ENCODE measurements around the gene PABPN1L.

PABPN1L gene

DNA sequence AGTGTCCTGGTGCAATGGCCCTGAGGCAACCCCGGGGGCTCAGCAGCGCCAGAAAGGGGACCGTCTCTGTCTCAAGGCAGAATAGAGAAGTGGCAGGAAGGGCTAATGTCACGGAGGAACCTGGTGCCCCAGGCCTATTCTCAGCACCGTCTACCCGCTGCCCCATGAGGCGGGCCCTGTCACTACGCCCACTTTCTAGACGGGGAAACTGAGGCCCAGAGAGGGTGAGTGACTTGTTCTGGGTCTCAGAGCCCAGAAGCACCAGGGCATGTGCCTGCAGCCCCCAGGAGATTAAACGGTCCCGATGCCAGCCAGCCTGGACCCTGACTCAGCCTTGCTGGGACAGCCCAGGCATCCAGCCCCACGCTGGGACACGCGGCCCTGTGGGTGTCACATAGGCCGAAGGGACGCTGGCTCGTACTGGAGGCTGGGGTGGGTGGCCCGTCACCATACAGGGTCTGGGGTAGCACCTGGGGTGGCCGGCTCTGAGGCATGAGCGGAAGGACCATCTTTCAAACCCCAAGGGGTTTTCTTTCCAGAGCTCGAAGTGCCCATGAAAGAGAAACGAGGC is 40.2 kb upstream of the PABPN1L start:
- TF ChIP-seq, protein P1, sequence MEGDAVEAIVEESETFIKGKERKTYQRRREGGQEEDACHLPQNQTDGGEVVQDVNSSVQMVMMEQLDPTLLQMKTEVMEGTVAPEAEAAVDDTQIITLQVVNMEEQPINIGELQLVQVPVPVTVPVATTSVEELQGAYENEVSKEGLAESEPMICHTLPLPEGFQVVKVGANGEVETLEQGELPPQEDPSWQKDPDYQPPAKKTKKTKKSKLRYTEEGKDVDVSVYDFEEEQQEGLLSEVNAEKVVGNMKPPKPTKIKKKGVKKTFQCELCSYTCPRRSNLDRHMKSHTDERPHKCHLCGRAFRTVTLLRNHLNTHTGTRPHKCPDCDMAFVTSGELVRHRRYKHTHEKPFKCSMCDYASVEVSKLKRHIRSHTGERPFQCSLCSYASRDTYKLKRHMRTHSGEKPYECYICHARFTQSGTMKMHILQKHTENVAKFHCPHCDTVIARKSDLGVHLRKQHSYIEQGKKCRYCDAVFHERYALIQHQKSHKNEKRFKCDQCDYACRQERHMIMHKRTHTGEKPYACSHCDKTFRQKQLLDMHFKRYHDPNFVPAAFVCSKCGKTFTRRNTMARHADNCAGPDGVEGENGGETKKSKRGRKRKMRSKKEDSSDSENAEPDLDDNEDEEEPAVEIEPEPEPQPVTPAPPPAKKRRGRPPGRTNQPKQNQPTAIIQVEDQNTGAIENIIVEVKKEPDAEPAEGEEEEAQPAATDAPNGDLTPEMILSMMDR (IDR thresholded peaks at IDR 0.05; ENCODE audit: low read depth, low read length), result no peak
- no peak overlapping the region for H3K4me3 ChIP-seq (ENCODE audit: low read depth, low read length)
- in situ Hi-C loops (cut with HindIII; ENCODE audit: low sequenced_read_pairs), result no loop called here
- DNase-seq (ENCODE audit: low read depth, low spot score), result no peak

DNA sequence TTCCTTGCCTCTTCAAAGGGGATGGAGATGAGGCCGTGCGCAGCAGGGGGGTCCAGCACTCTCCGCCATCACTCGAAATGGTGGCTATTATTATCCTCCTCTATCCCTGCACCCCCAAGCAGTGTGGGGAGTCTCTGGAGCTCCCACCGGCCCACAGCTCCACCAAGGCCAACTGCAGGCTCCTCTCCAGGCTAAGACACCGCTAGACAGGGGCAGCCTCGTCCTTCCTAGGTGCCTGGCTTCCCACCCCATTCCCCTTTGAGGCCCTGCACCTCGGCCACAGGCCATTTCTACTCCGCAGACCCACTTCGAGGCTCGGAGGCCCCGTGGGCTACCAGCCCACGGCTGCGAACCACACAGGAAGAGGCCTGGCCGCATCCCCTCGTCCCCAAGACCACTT is 39.6 kb upstream of the PABPN1L start:
- no peak for DNase-seq (ENCODE audit: low read depth, low spot score)
- TF ChIP-seq, protein P1 (IDR thresholded peaks at IDR 0.05; ENCODE audit: low read depth, low read length), result no peak

GRCh38 chr16:88905563-88905962 is 39.1 kb upstream of the PABPN1L start:
- TF ChIP-seq, protein P1 (IDR thresholded peaks at IDR 0.05; ENCODE audit: low read depth, low read length), result no peak
- DNase-seq (ENCODE audit: low read depth, low spot score), result no peak
- in situ Hi-C loops (cut with HindIII; ENCODE audit: low sequenced_read_pairs), result no loop called here
- H3K4me3 ChIP-seq (ENCODE audit: low read depth, low read length), result no peak overlapping the region

More for the DNA sequence above, 39.6 kb upstream of the PABPN1L start:
- no peak overlapping the region for H3K4me3 ChIP-seq (ENCODE audit: low read depth, low read length)
- in situ Hi-C loops (cut with HindIII; ENCODE audit: low sequenced_read_pairs), result no loop called here

DNA sequence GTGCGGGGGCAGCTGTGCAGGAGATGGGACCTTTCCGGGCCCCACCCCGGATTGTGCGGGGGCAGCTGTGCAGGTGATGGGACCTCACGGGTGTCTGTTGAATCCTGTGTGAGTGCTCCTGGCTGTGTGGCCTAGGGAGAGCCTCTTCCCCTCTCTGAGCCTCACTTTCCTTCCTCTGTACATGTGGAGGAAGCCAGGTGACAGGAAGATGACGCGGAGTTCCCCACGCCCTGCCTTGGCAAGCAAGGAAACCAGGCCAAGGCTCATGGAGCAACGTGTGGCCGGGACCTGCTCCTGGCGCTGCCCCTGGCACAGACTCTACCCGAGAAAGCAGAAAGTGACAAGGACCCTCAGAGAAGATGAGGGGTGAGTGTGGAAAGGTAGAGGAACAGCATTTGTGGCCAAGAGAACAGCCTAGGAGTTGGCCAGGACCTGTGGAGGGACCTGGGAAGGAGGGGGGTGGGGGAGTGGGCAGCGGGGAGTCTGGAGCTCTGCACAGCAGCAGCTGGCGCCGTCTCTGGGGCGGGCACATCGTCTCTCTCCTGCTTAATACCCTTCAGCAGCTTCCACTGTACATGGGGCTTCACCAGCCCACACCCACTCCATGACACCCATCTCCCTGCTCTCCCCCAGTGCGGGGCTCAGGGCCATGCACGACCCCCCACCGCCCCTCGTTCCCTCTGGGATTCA is 38.4 kb upstream of the PABPN1L start:
- in situ Hi-C loops (cut with HindIII; ENCODE audit: low sequenced_read_pairs), result no loop called here
- H3K4me3 ChIP-seq (ENCODE audit: low read depth, low read length), result no peak overlapping the region
- TF ChIP-seq, protein P1 (IDR thresholded peaks at IDR 0.05; ENCODE audit: low read depth, low read length), result no peak
- DNase-seq (ENCODE audit: low read depth, low spot score), result no peak

DNA sequence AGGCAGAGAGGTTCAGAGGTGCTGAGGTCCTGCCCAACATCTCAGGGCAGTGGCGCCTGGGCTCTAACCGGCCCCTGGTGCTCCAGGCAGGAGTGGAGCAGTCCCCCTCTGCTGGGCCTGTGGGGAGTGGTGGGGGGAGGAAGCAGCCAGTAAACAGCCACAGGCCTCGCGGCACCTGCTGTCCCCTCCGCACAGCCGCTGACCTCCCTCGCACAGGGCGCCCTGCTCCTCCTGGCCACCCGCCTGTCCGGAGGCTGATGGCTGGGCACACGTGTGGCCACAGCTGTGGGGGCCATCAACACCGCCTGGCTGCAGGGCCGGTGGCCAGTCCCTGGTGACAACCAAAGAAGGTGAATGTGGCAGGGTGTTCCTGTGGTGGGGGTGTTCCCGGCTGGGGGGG is 36.8 kb upstream of the PABPN1L start:
- TF ChIP-seq, protein P1 (IDR thresholded peaks at IDR 0.05; ENCODE audit: low read depth, low read length), result no peak
- H3K4me3 ChIP-seq (ENCODE audit: low read depth, low read length), result no peak overlapping the region
- in situ Hi-C loops (cut with HindIII; ENCODE audit: low sequenced_read_pairs), result no loop called here
- no peak for DNase-seq (ENCODE audit: low read depth, low spot score)

GRCh38 chr16:88902744-88903143 is 36.3 kb upstream of the PABPN1L start:
- in situ Hi-C loops (cut with HindIII; ENCODE audit: low sequenced_read_pairs), result no loop called here
- DNase-seq (ENCODE audit: low read depth, low spot score), result no peak
- H3K4me3 ChIP-seq (ENCODE audit: low read depth, low read length), result no peak overlapping the region
- TF ChIP-seq, protein P1 (IDR thresholded peaks at IDR 0.05; ENCODE audit: low read depth, low read length), result no peak
